Activated T-cell treated with anti-CD3 and anti-CD28 coated beads, Interleukin-2, amount 50 U/mL, for 24 hours (primary cell): Measurements from ENCODE around the gene DCPS.
"Not testable (repeated sequence)": the region's sequence is repeated elsewhere in the genome, so short reads cannot be mapped to it uniquely, and the experiment has no call there.

Source experiments
- DNase-seq: peaks from one replicate; pipeline ENCODE4 v3.0.0-alpha.2; 2020
- H3K27ac Mint-ChIP-seq: 2 replicates; pipeline ENCODE4 v1.8.0; 2020; ENCODE audit warnings: mild to moderate bottlenecking, mixed read lengths
- H3K27me3 Mint-ChIP-seq: 2 replicates; pipeline ENCODE4 v1.8.0; 2020; ENCODE audit warnings: mixed read lengths
- H3K36me3 Mint-ChIP-seq: 2 replicates; pipeline ENCODE4 v1.8.0; 2020; ENCODE audit warnings: low read depth, mixed read lengths
- H3K4me1 Mint-ChIP-seq: 2 replicates; pipeline ENCODE4 v1.8.0; 2020; ENCODE audit warnings: low read depth, mixed read lengths
- H3K4me3 Mint-ChIP-seq: 2 replicates; pipeline ENCODE4 v1.8.0; 2020; ENCODE audit warnings: mild to moderate bottlenecking, moderate library complexity, mixed read lengths
- H3K9me3 Mint-ChIP-seq: 2 replicates; pipeline ENCODE4 v1.8.0; 2020; ENCODE audit warnings: mixed read lengths

The DCPS gene

DNA sequence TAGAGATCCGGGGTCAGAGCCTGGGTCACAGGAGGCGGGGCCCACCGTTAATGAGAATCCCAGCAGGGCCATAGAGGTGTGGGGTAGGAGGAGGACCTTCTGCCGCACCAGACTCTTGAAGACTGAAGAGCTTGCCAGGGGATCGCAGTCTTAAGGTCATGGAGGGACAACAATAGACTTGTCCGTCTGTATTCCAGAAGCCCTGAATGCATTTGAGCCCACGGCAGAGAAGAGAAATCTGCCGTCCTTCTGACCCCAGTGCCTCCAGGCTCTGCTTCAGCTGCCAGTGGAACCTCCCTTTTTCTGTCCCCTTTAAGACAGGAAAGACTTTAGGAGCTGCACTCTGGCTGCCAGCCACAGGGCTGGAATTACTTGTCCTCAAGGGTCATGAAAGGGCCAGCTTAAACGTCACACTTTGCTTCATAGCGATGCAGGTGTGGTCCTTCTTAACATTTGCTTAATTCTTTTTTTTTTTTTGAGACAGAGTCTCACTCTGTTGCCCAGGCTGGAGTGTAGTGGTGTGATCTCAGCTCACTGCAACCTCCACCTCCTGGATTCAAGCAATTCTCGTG is 36.1 kb downstream of the DCPS start:
- peaks cover 79% of the 10 kb centered on the region for H3K36me3 Mint-ChIP-seq

DNA sequence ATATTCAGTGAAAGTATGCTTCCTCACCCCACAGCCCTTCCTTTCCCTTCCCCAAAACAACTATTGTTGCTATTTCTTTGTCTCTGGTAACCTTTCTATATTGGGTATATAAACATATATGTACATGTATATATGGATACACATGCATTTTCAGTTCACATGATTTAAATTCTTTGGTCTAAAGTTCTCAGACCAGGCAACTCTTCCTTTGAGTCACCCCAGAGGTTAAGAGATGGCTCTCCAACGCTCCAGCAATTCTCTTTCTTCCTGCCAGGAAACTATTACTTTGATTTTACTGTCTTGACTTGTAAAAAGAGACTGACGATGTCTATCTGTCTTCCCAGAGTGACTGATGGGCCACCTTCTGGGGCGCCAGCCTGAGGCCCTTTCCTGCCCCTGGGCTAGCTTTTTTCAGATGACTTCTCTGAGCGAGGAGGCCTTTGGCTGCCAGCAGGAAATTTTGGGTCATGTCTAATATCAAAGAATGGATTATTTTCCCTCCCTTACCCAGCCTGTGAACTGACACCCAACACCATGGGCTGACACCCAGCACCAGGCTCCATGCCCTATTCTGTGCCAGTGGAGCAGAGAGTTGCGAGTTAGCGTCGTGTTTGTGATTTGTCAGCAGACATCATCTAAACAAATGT is 37.2 kb downstream of the DCPS start:
- Mint-ChIP-seq H3K36me3 (peaks cover 87% of the 10 kb centered on the region), H3K27ac (peak overlapping the region; percentile 5), H3K9me3 (no peaks in the 10 kb centered on the region)

More for the DNA sequence above, 36.1 kb downstream of the DCPS start:
- peak overlapping the region; percentile 15 for H3K27ac Mint-ChIP-seq
- H3K9me3 Mint-ChIP-seq, result no peaks in the 10 kb centered on the region
- no peaks in the 10 kb centered on the region for H3K27me3 Mint-ChIP-seq
- H3K4me1 Mint-ChIP-seq, result peaks cover 17% of the 10 kb centered on the region
- H3K4me3 Mint-ChIP-seq, result no peak overlapping the region
- DNase-seq, result no peak

DNA sequence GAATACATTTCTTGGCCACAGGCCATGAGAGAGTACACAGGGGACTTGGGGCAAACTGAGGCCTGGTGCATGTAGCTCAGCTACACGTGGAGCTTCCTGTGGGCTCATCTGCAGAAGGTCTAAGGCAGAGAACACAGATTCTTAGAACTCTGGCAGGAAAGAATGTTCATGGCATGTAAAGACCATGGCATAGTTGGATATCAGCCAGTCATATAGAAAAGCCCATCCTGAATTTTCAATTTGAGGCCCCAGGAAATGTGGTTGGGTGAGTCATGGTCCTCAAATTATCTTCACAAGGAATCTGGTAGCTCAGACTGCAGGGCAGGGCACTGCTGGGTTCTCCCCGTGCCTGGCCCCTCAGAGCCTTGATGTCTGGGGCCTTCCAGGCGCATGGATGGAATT is 37.9 kb downstream of the DCPS start:
- H3K9me3 Mint-ChIP-seq, result no peaks in the 10 kb centered on the region
- H3K27me3 Mint-ChIP-seq, result no peaks in the 10 kb centered on the region
- H3K4me3 Mint-ChIP-seq, result no peak overlapping the region
- no peak for DNase-seq
- H3K27ac Mint-ChIP-seq, result peak overlapping the region; percentile 81
- H3K36me3 Mint-ChIP-seq, result peaks cover 84% of the 10 kb centered on the region
- H3K4me1 Mint-ChIP-seq, result peaks cover 21% of the 10 kb centered on the region

More for the DNA sequence above, 37.2 kb downstream of the DCPS start:
- Mint-ChIP-seq H3K4me3 (no peak overlapping the region), H3K4me1 (peaks cover 20% of the 10 kb centered on the region), H3K27me3 (no peaks in the 10 kb centered on the region)
- DNase-seq, result no peak

DNA sequence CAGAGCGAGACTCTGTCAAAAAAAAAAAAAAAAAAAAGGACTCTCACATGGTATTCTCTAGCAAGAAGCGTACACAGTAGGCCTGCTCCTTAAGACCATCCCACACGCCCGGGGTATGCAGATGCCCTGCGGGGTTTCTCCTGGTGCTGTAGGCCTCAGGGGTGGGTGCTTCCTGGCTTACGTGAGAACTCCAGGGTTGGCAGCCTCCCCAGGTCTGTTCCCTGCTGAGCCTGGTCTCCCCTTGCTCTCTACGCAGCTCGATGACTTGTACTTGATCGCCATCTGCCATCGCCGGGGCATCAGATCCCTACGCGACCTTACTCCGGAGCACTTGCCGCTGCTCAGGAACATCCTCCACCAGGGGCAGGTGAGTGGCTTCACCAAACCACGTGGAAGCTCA is 39.2 kb downstream of the DCPS start:
- H3K36me3 Mint-ChIP-seq, result peaks cover 87% of the 10 kb centered on the region
- H3K27ac Mint-ChIP-seq, result no peak overlapping the region
- H3K4me1 Mint-ChIP-seq, result peaks cover 21% of the 10 kb centered on the region

DNA sequence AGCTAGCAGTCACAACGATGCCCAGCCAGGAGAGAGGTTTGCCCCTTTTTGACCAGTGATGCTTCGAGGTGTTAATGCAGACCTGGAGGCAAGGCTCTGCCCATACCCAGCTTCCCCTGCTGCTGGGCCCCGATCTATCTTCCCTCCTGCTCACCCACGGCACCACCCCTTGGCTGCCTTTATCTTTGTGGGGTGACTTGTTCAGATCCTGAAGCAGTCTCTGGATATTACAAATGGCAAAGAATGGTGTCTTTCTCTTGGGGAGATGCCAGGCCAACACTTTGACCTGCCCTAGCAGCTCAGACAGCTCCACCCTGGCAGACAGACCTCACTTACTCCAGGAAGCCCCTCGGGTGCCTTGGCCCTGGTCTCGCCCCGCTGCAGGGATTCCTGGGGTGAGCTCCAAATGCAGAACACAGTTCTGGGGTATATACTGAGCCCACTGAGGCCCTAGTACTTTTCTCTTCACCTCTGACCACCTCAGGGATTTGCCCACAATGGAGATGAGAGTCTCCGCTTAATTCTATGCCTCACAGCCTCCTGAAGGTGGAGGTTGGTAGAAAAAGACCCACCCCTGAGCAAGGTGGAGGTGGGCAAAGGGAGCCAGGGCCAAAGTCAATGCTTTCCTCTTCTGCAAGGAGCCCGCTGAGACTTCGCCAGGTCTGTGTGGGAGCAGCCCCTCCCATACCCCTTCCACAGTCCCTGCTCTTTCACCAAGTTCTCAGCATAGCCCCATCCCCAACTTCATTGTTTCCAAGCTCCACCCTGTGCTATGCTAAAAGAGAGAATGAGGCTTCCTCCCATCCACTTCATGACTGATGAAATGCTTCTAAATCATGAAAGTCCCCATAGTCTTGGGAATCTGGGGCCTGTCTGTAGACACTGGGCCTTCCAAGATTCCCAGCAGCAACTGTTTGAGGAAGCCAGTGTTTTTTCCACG is 40.6 kb downstream of the DCPS start:
- peak overlapping the region; percentile 14 for H3K27ac Mint-ChIP-seq
- H3K36me3 Mint-ChIP-seq, result peaks cover 82% of the 10 kb centered on the region
- no peaks in the 10 kb centered on the region for H3K27me3 Mint-ChIP-seq
- no peak overlapping the region for H3K4me3 Mint-ChIP-seq
- DNase-seq, result no peak
- H3K9me3 Mint-ChIP-seq, result no peaks in the 10 kb centered on the region
- peaks cover 32% of the 10 kb centered on the region for H3K4me1 Mint-ChIP-seq

More for the DNA sequence above, 39.2 kb downstream of the DCPS start:
- no peak for DNase-seq
- Mint-ChIP-seq H3K9me3 (no peaks in the 10 kb centered on the region), H3K4me3 (no peak overlapping the region), H3K27me3 (no peaks in the 10 kb centered on the region)

DNA sequence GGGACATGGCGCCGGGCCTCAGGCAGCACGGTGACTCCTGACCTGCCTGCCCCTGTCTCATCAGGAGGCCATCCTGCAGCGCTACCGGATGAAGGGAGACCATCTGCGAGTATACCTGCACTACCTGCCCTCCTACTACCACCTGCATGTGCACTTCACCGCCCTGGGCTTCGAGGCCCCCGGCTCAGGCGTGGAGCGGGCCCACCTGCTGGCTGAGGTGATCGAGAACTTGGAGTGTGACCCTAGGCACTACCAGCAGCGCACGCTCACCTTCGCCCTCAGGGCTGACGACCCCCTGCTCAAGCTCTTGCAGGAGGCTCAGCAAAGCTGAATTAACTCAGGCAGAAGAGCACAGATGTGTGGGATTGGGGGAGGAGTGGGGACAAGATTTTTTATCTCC is 41.4 kb downstream of the DCPS start:
- H3K9me3 Mint-ChIP-seq, result no peaks in the 10 kb centered on the region
- peaks cover 32% of the 10 kb centered on the region for H3K4me1 Mint-ChIP-seq
- peaks cover 79% of the 10 kb centered on the region for H3K36me3 Mint-ChIP-seq

DNA sequence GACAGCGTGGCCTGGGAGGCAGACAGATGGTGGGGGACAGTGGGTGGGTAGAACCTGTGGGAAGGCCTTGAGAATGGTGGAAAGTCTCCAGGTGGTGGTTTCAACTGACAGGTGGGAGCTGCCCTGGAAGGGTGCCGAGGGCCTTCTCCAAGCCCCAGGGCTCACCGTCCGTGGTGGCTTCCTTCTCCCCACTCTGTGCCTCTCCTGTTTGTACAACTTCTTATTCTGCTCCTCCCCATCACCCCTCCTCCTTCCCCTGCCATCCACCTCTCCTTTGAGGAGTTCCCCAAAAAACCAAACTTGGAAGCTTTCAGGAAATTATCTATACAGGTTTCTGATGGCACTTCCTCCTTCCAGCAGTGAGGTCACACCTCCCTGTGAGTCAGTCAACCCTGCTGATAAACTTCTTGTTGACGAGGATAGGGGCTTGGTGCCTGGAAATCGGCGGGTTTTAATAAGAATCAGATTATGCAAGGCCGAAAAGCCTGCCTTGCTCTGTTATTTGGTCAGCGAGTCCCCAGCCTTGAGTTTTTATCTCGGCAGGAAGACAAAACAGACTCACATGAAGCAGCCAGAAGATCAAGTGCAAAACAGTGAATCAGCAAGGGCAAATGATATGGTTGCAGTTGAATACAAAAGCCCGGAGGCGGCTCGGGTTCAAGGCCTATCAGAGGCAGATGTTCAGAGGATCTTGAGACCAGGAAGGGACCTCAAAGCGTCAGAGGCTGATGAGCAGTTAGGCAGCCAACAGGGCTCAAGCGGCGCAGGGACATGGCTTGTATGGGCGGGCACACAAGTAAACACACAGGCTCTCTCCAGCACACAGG is 42.1 kb downstream of the DCPS start:
- Mint-ChIP-seq H3K4me1 (peaks cover 38% of the 10 kb centered on the region), H3K4me3 (no peak overlapping the region), H3K36me3 (peaks cover 79% of the 10 kb centered on the region), H3K27ac (peak overlapping the region; percentile 85), H3K9me3 (no peaks in the 10 kb centered on the region), H3K27me3 (no peaks in the 10 kb centered on the region)
- no peak for DNase-seq

More for the DNA sequence above, 41.4 kb downstream of the DCPS start:
- Mint-ChIP-seq H3K27ac (peak overlapping the region; percentile 85), H3K27me3 (no peaks in the 10 kb centered on the region), H3K4me3 (no peak overlapping the region)
- no peak for DNase-seq

DNA sequence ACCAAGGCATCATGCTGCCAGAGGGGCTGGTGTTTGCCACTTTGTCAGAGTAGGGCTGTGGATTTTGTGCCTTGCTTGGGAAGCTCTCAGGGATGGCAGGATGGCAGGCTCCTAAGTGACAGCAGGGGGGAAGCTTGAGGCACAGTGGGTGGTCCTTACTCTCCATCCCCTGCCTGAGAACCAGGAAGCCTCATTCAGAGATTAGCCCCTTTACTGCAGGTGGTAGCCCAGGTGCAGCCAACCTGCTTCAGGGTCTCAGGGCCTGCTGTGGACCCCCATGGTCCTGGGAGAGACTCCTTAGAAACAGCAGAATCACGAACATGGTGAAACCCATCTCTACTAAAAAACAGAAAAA is 42.7 kb downstream of the DCPS start:
- DNase-seq, result no peak
- Mint-ChIP-seq H3K27ac (peak overlapping the region; percentile 85), H3K4me3 (no peak overlapping the region), H3K4me1 (peaks cover 36% of the 10 kb centered on the region), H3K36me3 (peaks cover 77% of the 10 kb centered on the region), H3K9me3 (no peaks in the 10 kb centered on the region), H3K27me3 (no peaks in the 10 kb centered on the region)

DNA sequence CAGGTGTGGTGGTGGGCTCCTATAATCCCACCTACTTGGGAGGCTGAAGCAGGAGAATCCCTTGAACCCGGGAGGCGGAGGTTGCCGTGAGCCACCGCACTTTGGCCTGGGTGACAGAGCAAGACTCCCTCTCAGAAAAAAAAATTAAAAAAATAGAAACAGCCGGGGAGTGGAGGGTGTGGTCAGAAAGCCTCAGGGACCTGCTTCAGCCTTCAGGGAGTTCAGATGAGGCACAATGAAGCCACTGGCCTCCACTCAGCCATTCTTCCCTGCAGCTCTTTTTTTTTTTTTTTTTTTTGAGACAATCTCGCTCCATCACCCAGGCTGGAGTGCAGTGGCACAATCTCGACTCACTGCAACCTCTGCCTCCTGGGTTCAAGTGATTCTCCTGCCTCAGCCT is 43.1 kb downstream of the DCPS start:
- not testable (repeated sequence) for H3K9me3 Mint-ChIP-seq, H3K27ac Mint-ChIP-seq, H3K27me3 Mint-ChIP-seq, DNase-seq, H3K4me3 Mint-ChIP-seq
- H3K36me3 Mint-ChIP-seq, result peaks cover 75% of the 10 kb centered on the region
- H3K4me1 Mint-ChIP-seq, result peaks cover 32% of the 10 kb centered on the region

DNA sequence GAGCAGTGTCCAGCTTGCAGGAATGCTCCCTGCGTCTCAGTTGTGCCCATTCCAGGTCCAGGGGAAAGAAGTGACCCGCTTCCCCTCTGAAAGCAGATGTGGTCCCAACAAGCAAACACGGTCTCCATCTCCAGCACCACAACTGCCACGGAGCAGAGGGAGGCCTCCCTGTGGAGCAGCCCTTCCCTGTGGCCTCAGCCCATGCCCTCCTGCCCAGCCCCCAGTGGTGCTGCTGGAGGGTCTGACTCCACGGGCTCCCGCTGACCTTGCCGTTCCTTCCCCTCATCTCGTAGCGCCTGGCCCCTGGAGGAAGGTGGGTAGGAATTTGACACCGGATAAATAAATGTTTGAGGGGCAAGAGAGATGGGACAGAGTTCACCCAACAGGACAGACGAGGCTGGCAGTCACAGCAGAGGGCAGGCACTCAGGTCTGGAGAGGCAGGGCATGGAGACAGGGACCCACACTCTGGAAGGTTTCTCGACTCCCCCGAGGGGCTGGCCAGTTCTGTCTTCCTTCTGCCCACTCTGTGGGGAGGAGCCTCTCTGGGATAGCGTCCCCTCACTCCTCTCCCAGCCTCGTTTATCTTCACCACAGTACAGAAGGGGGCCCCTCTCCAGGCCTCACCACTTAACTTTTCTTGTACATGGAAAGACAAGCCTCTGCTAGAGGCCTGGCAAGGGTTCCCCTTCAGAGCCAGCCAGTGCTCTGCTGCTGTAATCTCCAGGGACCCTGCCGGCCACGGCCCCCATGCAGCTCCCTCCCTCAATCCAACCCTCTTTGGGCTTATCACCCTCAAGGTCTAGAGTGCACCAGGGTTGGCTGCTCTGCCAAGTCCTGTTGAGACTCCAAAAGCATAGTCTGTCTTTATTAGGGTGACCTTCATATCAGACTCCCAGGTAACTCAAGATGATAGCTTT is 44.1 kb downstream of the DCPS start:
- Mint-ChIP-seq H3K27ac (peak overlapping the region; percentile 72), H3K36me3 (peaks cover 70% of the 10 kb centered on the region), H3K4me1 (peaks cover 35% of the 10 kb centered on the region), H3K4me3 (no peak overlapping the region), H3K9me3 (no peaks in the 10 kb centered on the region), H3K27me3 (no peaks in the 10 kb centered on the region)
- DNase-seq, result no peak

DNA sequence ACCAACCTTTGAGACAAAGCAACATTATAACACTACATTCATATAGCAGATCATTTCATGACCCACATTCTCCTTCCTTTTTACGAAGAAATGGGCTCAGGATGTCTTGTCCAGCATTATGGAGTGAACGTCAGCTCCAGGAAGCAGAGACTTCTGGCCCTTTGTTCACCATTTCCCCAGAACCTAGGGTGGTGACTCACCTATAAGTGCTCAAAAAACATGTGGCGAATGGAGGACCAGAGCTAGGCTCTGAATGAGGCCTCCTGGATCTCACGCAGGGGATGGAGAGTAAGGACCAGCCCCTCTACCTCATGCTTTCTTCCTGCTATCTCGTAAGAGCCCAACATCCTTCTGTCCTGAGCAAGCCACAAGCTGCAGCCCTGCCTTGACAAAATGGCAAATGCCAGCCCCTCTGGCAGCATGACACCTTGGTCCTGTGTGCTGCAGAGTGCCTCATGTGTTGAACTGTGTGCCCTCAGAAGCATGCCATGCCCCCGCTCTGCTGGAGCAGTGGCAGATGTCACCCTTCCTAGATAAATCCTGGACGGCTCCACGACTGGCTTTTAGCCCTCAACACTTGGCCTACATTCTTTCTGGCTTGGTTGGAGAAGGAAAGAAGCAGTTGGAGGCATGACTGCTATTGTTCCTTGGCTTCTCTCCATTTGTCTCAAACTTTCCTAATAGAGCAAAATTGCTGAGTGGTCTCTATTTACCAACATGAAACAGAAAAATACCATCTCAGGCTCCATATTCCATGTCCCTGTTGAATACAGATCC is 45.1 kb downstream of the DCPS start:
- Mint-ChIP-seq H3K9me3 (no peaks in the 10 kb centered on the region), H3K4me1 (peaks cover 45% of the 10 kb centered on the region), H3K27ac (peak overlapping the region; percentile 72), H3K36me3 (peaks cover 66% of the 10 kb centered on the region), H3K27me3 (no peaks in the 10 kb centered on the region), H3K4me3 (no peak overlapping the region)
- no peak for DNase-seq

DNA sequence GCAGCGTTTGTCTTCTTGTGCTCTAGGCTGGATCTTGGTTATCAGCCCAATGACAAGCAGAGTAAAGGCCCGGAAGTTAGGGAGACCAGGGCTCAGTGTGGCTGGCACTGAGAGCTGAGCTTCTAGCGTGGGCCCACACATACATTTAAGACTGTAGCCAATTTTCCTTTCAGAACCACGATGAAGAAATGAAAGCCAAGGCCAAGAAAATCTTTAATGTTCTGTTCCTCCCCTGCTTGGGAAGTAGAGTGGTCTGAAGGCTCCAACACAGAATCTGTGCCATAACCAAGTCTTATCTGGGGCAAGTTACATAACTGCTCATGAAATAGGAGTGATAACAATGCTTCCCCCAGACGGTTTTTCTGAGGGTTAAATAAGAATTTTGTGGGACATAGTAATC is 47.0 kb downstream of the DCPS start:
- Mint-ChIP-seq H3K36me3 (peaks cover 58% of the 10 kb centered on the region), H3K9me3 (no peaks in the 10 kb centered on the region), H3K4me1 (peaks cover 52% of the 10 kb centered on the region), H3K27ac (peak overlapping the region; percentile 8), H3K27me3 (no peaks in the 10 kb centered on the region), H3K4me3 (no peak overlapping the region)
- DNase-seq, result no peak

DNA sequence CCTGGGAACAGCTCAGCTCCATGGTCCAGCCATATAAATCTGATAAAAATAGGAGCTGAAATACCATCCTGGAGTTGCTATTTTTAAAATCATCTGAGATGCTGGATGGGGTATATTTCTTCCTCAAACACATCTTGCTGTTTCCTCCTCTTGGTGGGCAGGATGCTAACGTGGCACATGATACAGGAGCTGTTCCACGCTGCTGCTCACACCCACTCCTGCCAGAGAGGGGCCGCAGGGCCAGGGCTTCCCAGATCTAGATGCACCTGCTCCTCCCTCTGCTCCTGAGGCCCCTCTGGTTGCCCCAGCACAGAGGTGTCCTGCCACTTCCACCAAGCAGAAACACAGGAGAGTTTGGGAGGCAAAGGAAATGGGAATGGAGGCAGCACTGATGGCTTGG is 48.3 kb downstream of the DCPS start:
- Mint-ChIP-seq H3K27ac (peak overlapping the region; percentile 79), H3K4me3 (no peak overlapping the region), H3K36me3 (peaks cover 51% of the 10 kb centered on the region), H3K9me3 (no peaks in the 10 kb centered on the region), H3K27me3 (no peaks in the 10 kb centered on the region), H3K4me1 (peaks cover 54% of the 10 kb centered on the region)
- no peak for DNase-seq
